ENCODE data around the gene EPHA1.

GRCh38 chr7:143390104-143390772 is 18.4 kb downstream of the EPHA1 start:
- TF ChIP-seq CTCF (IDR thresholded peaks at IDR 0.05; ENCODE audit: insufficient read depth, low read depth, low read length) (no peak), EZH2 (IDR thresholded peaks at IDR 0.05; ENCODE audit: insufficient read depth, low read length) (no peak)

Measured in astrocyte (in vitro differentiated cells and primary cell).